OCI-M2 (cell line): Measurements from ENCODE around the gene CLIC3.
"Not testable (repeated sequence)": the region's sequence is repeated elsewhere in the genome, so short reads cannot be mapped to it uniquely, and the experiment has no call there.

Source experiments
- DNase-seq: peaks from one replicate; lab custom pipeline; 2025; ENCODE audit not compliant: unreplicated experiment; lab: John Stamatoyannopoulos, UW

CLIC3 gene, protein sequence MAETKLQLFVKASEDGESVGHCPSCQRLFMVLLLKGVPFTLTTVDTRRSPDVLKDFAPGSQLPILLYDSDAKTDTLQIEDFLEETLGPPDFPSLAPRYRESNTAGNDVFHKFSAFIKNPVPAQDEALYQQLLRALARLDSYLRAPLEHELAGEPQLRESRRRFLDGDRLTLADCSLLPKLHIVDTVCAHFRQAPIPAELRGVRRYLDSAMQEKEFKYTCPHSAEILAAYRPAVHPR

DNA sequence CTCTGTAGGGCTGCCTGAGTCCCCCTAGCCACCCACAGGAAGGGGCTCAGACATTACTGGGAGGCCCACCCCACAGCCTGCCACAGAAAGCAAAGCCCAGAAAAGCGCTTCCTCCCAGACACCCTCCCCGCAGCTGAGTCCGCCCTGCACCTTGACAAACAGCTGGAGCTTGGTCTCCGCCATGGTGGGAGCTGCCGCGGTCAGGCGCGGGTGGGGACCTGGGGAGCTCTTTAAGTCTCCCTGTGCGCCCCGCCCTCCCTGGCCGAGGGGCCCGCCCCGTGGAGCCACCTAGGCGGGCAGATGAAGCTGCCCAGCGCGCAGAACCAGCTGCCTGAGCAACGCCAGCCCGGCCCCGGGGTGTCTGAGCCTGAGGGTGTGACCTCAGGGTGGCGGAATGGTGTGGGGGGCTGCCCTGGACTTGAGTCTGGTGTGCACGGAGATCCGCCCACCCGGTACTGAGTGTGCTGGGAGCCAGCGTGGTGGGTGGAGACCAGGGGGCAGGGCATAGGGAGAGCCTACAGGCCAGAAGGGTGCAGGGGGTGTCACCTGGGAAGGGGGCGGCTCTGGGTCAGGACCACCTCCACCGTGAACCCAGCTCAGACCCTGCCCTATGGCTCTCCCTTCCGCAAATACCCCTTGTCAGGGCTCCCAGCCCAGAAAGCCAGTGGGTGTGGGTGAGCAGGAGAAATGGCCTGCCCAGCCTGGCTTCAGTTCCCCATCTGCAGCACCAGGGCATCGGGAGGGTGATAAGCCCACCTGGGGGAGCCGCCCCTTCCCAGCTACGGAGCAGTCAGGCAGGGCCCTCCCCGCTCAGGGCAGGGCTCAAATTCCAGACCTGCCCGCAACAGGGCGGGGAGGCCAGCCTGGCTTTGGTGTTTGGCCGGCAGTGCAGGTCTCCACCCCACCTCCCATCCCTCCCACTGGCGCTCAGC, at the start of gene CLIC3:
Gene CLIC3 (minus strand): TSS at position 208 of the 932 bp plus-strand sequence. CDS start 25 bp downstream, at position 183.
- no peak for DNase-seq

DNA sequence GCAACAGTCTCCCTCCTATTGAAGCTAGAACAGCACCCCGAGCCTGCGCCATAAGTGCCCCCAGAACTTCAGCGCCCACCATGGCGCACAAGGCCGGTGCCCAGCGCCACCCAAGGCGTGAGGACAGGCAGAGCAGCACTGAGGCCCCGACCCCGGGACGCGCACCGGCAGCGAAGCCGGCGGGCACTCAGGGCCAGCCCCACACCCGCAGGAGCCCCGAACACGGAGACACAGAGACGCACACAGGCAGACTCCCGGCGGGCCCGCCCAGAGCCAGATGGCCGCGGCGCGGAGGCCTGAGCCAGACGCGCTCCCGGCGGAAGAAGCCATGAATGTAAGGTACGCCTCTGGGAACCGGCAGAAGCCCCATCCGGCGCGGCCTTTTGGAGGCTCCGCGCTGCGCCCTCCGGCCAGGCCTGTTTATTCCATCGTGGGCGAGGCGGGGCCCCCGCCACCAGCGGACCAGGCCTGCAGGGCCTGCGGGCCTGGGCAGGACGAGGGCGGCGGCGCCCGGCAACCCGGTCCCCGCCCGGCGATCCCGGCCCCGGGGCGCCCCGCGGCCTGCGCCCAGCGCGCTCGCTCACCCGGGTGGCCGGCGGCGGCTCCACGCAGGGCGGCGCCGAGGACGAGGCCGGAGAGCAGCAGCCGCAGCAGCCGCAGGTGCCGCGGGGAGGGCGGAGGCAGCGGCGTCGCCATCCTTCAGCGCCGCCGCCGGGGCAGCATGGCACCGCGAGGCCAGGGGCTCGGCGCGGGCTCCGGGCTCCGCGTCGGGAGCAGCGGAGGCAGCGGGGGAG, 49.1 kb upstream of the CLIC3 start:
- no peak for DNase-seq

DNA sequence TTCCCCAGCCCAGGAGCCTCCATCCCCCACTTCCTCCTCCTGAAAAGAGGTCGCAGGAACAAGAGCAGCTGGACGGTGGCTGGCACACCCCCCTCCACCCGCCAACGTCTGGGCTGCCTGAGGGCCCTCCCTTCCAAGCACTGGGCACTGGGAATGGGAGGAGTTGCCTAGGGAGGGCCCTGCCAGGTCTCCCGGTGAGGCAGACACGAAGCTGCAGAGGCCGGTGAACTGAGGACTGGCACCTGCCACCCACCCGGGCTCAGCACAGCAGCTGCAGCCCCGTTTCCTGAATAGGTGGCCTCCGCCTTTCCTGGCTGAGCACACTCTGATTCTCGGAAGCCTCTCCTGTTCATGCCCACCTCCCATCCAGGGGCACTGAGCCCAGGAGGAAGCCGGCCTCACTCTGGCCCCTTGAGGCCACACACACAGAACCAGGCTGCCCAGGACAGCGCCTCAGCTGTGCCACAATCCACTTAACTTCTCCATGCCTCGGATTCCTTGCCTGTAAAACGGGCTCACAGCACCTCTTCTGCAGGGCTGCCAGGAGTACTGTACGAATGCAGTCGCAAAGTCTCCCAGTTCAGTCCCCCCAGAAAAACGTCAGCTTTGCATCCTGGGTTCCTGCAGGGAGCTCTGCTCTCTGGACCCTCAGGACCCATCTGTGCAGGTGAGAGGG, 48.3 kb upstream of the CLIC3 start:
- no peak for DNase-seq

DNA sequence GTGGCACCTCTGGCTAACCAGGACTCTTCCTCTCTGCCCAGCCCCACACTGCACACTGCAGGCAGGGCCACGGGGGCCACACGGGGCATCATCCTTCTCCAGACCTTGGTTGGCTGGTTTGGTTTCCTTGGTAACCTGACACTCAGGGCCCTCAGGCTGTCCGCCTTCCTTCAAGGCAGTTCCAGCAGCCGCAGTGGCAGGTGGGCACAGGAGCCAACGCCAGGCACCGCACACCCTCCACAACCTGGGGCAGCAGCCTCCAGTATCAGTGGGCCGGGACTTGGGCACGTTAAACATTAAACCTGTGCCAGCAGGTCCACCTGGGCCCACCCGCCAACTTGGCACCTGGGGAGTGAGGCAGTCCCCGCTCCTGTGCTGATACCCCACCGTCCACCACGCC, 47.7 kb upstream of the CLIC3 start:
- DNase-seq = no peak

DNA sequence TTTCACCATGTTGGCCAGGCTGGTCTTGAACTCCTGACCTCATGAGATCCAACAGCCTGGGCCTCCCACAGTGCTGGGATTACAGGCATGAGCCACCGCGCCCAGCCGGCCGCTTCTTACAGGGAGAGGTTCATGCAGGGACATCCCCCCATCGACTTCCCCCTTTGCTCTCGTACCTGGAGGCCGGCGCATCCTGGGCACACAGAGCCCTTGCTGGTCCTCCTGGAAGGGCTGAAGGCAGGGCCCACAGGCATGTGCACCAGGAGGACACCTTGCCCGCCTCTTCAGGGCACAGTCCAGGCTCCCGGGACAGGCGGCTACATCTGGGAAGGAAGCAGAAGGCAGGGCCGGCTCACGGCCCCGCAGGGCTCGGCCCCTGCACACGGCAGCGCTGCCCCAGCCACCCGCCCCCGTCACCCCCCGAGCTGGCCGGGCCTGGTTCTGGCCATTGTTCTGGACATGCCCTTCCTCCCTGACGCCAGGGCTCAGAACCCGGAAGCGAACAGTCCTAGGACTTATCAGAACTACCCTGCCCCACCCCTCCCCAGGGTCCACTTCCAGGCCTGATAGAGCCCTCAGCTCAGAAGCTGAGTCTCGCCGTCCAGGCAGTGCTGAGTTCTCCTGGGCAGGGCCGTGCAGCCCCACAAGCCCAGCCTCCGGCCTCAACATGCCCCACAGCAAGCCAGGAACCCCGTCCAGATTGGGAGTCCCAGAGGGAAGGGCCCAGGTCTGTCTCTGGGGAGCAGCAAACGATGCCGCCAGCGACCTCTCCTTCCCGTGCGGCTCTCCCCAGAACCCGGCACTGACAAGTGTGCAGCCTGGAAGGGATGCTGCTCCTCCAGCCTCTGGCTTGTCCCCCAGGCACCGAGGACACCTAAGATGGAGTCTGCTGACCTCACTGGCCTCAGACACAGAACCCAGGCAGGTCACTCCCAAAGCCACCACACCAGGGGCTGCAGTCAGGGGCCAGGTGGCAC, 46.7 kb upstream of the CLIC3 start:
- DNase-seq = no peak

DNA sequence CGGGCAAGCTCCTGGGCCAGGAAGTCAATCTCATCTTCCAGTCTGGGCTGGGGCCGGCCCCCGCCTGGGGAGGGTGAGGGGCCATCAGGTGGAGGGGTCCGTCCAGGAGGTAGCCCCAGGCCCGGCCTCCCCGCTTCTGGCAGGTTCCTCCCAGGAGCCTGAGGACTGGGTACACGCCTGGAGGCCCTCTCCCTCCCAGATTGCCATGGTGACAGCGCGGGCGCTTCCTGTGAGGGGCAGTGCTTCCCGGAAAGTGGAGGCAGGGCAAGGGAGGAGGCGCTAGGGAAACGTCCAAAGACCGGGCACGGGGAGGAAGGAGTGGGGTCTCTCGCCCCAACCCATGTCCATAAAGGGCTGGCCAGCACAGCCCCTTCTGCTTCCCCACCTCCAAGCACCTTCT, 44.8 kb upstream of the CLIC3 start:
- DNase-seq = no peak

DNA sequence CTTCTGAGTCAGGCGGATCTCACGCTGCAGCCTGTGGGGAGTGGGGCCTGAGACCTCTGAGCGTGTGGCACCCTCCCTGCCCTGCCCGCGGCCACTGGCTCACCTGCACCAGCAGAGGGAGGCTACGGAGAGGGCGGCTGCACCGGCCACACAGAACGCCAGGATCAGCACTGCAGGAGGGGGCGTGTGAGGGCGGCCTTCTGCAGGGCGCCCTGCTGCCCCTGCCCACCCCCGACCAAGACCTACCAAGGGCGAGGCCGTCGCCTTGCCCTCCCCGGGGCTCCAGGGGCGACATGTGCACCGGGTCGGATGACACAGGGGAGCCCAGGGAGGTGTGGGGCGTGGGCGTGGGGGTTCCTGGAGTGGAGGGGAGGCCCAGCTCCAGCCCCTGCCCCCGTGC, 44.2 kb upstream of the CLIC3 start:
- no peak for DNase-seq

DNA sequence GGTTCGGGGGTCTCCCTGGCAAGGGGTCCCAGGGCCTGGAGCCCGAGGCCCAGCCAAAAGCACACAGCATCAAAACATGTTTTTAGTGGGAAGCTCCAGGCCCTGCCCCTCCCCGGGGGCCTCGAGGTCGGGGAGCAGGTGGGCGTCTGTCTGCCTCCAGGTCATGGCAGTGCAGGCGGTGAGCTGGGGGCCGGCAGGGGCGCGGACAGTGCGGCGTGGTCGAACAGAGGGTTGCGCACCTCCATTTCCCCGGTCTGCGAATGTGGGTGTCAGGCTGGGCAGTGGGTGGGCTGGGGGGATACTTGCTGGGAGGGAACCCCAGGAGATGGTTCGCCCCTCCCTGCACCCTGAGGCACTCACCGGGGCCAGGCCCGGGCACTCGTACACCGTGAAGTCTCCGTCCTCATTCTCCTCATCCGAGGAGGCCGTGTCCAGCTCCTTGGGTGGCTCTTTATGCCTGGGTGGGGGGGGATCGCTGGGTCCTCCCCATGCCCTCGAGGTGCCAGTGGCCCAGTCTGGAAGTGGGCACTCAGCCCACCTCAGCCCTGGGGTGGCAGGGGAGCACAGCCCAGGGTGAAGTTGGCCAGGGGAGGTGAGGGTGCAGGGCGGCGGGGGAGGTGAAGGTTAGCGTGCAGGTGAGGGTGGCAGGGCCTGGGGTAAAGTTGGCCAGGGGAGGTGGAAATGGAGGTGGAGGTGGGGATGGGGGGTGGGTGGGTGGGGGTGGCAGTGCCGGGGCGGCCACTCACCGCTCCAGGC, 43.4 kb upstream of the CLIC3 start:
- DNase-seq = no peak

DNA sequence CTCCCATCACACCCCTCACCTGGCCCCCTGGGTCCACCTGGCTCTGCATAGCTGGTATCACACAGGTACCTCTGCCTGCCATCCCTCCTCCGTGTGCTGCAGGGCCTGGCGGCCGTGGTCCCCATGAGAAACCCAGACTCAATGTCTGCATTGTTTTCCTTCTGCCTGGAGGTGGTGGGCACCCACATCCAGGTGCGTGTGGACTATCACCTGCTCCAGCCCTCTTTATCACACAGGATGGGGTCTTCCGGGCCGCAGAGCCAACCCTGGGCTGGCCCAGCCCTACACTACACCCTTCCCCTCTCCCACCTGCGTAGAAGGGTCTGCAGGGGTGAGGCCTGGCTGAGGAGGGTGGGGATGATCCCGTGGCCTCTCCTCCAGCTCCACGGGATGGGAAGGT, 42.5 kb upstream of the CLIC3 start:
- DNase-seq = no peak

DNA sequence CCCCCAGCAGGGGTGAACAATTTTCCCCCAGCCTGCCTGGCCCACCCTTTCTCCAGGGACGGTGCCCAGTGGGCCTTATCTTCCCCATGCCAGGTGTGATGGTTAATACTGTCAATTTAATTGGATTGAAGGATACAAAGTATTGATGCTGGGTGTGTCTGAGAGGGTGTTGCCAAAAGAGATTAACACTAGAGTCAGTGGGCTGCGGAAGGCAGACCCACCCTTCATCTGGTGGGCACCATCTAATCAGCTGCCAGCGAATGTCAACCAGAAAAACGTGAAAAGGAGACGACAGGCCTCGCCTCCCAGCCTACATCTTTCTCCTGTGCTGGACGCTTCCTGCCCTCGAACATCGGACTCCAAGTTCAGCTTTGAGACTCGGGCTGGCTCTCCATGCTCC, 41.1 kb upstream of the CLIC3 start:
- DNase-seq = no peak

DNA sequence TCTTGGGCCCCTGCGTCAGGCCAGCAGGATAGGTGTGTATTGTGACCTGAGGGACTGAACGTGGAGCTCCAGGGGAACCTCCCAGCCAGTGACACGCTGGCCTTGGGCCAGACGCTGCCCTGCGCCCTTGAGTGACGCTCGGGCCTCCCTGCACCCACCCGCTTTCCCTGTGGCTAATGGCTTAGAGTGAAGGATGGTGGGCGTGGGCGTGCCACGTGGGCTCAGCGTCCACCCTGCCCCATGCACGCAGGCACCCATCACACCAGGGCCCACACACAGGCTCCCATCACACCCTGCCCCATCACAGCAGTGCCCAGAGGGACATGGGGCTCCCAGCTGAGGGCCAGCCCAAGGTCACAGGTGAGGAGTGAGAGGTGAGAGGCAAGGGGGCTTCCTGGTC, 40.7 kb upstream of the CLIC3 start:
- DNase-seq = no peak

DNA sequence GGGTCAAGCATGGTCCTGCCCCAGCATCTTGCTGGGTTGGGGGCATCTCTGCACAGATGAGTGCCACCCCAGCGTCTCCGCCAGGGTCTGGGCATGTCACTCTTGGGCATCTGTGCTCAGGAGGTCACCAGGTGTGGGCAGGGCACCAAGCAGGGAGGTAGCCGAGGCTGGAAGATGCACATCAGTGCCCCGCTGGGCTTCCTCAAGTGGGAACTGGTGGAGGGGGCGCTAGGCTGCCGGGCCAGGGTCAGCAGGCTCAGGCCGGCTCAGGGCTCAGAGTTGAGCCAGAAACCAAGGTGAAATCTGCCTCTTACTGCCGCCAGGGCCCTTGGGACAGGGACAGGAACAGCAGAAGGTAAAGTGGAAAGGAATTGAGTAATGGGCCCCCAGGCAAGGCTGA, 39.6 kb upstream of the CLIC3 start:
- DNase-seq = no peak

DNA sequence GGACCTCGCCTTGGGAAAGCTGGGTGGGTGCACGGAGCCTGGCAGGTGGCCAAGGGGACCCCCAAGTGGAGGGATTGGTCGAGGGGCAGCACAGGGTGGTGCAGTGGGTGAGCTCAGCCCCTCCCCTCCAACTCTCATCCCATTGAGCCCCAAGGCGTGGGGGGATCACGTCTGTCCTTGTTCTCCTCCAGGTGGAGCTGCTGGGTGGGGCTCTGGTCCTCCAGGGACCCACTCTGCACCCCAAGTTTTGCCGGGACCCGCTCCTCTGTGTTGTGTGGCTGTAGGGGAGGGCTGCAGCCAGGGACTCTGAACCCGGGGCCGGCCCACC, 39.1 kb upstream of the CLIC3 start:
- DNase-seq = no peak

DNA sequence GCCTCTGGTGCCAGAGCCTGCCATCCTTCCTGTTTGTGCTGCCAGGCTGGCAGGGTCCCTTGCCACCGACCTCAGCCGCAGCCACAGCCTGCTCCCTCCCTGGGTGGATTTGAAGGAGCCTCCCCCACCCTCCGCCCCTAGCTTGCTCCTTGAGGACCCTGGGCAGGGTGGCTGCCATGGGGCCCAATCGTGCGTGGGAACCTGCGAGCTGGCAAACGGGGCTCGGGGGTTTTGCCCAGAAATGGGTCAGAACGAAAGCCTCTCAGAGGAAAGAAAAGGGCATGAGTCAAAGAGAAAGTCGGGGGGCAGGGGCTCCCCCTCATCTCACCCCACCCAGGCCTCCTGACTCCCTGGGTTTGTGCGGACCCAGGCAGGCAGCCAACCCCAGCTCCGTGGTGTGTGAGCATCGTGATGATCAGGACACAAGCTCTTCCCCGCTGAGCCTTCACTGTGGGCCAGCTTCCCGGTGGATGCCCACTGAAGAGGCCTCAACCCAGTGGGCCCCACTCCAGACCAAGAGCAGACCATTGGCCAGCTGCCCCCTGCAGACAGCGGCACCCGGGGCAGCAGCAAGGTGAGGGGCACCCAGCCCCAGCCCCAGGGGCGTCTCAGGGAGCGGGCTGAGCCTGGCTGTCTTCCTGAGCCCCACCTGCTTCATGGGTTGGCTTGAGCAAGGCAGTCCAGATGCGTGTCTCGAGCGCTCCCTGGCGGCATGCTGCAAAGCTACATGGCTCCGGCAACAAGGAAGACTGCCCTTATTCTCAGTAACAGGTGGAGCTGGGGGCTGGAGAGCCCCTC, 38.5 kb upstream of the CLIC3 start:
- DNase-seq = peak; percentile 22

DNA sequence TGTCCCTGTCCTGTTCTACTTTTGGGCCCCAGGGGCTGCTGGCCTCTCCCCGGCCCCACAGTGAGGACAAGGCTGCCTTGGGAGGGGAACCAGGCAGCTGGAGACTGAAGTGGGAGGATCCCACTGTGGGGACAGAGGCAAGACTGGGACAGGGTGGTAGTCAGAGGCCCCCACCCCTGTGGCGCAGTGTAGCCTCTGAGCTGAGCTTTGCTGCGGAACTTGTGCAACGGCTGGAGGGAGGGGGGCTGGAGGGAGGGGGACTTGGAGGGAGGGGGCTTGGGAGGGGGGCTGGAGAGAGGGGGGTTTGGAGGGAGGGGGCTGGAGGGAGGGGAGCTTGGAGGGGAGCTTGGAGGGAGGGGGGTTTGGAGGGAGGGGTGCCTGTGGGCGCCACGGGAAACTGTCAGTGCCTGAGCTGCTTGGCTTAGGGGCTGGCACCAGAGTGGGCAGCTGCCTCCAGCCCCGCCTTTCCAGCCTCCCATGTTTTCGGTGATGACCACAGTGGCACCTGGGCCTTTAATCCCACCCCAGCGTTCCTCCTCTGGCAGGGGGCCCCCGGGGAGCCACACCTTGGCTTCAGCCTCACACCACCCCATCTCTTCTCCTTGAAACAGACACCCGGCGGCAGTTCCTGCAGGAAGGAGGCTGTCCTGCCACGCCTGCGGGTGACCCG, 37.8 kb upstream of the CLIC3 start:
- DNase-seq = no peak

DNA sequence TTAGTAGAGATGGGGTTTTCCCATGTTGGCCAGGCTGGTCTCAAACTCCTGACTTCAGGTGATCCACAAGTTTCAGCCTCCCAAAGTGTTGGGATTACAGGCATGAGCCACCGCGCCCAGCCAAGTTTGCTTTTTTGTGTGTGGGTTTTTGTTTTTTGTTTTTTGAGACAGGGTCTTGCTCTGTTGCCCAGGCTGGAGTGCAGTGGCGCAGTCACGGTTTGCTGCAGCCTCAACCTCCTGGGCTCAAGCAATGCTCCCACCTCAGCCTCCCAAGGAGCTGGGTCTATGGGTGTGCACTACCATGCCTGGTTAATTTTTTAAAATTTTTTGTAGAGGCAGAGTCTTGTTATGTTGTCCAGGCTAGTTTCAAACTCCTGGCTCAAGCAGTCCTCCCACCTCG, 37.1 kb upstream of the CLIC3 start:
- DNase-seq = not testable (repeated sequence)

DNA sequence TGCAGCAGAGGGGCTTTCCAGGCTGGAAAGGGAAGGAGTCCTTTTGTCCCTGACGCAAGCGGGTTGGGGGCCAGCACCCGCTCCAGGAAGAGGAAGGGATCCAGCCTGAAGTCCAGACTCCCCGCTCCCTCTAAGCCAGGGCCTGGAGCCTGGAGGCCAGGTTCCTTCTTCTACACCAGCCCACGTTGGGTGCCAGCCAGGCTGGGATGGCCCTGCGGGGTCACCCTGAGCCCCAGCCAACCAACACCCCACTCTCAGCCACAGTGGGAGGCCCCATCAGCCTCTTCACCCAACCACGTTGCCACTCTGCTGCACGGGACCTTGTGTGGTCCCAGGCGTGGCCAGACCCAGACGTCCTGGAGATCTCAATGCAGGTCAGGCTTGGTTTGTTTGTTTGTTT, 36.5 kb upstream of the CLIC3 start:
- DNase-seq = no peak
